Bone marrow (tissue), 2 donors: ENCODE results near the gene ZNF324B.
"Not testable (repeated sequence)": the region's sequence is repeated elsewhere in the genome, so short reads cannot be mapped to it uniquely, and the experiment has no call there.

ENCODE experiments used
- DNase-seq, 2 donors: peaks; one replicate each; lab custom pipeline; 2025; lab: John Stamatoyannopoulos, UW

ZNF324B gene

DNA sequence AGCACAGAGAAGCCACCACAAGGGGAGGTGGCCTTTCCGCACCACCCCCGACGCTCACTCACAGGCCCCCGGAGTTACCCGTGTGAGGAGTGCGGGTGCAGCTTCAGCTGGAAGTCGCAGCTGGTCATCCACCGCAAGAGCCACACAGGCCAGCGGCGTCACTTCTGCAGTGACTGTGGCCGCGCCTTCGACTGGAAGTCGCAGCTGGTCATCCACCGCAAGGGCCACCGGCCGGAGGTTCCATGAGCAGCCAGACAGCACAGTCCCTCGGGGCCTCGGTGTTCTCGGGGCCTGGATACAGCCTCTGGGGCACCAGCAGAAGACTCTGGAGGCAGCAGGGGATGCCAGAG lies 29.0 kb downstream of the ZNF324B start:
- no peak for DNase-seq

DNA sequence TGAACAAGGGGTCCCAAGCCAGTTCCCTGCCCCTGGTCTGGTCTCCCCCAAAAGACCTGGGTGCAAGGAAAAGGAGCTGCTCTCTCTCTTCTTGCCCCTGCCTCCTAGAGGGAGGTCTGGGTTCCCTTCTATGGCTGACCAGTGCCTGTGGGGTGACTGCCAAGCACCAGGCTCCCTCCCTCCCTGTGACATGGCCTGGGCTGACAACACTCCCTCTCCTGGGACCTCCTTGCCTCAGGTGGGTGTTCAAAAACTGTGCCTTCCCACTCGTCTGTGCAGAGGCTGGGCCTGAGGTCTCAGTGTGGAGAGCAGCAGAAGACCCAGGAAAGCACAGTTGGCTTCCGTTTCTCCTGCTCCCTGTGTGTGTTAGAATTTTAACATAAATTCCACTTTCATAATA lies 29.4 kb downstream of the ZNF324B start:
- DNase-seq, result no peak

DNA sequence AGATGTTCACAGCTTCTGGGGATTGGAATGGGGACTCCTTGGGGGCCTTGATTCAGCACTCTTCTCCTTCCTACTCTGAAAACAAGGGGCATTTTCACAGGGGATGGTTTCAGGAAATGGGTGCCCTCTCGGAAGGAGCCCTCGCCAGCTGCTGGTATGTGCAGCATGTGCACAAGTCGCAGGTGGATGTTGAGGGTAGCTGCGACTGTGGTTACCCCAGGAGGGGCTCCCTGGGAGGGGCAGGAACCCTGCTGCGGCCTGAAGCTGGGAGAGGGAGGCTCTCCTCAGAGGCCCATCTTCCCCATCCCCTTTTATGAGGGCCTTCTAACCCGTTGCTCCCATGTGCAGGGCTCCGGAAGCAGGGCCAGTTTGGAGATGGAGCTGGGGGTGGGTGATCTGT lies 30.9 kb downstream of the ZNF324B start:
- DNase-seq, result no peak

DNA sequence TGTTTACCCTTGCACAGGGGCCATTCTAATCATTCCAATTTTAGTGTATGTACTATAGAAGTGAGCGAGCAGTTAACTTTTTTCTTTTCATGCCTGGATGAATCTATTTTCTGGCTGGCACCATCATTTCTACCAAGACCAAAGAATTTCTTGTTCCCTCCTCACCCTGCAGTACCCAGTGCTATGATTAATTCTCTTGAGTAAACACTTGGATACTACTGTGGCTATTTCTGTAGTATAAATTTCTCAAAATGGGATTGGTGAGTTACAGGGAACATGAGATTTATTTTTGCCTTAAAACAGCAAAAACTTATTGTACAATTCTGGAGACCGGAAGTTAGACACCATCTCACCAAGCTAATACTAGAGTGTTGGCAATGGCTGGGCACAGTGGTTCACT lies 32.4 kb downstream of the ZNF324B start:
- DNase-seq, result no peak

DNA sequence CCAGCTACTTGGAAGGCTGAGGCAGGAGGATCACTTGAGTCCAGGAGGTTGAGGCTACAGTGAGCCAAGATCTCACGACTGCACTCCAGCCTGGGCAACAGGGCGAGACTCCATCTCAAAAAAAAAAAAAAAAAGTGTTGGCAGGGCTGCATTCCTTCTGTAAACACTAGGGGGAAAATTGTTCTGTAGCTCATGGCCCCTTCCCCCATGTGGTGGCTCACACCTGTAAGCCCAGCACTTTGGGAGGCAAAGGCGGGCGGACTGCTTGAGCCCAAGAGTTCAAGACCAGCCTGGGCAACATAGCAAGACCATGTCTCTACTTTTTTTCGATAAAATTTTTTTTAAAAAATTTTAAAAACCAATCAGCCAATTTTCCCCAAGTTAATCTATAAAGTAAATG lies 32.9 kb downstream of the ZNF324B start:
- DNase-seq, result not testable (repeated sequence)

DNA sequence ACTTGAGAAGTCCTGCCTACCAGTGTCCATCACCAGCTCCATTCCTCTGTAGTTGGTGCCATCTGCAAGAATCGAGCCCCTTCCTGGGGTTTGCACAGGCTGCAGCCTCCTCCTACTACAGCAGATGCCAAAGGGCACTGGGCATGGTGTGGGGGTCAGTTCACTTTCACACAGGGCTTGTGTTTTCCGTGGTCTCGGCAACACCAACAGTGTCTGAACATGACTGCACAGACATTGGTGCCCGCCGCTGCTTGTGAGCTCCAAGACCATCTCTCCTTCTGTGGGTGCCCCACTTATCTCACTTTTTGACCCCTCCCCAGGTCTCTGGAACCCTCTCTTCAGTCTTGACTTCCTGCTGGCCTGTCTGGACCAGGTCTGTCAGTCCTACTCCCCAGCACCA lies 40.0 kb downstream of the ZNF324B start:
- no peak for DNase-seq

DNA sequence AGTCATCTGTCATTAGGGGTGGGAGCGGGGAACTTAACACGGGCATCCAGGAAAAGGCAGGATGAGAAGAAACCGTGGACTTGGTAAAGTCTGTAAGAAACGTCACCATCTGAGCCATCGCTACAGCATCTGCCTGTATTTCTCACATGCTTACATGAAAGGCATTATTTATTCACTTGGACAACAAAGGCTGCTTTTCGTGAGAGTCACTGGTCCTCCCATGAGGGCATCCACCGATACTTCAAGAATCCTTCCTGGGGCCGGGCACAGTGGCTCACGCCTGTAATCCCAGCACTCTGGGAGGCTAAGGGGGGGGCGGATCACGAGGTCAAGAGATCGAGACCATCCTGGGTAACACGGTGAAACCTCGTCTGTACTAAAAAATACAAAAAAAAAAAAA lies 40.8 kb downstream of the ZNF324B start:
- no peak for DNase-seq

DNA sequence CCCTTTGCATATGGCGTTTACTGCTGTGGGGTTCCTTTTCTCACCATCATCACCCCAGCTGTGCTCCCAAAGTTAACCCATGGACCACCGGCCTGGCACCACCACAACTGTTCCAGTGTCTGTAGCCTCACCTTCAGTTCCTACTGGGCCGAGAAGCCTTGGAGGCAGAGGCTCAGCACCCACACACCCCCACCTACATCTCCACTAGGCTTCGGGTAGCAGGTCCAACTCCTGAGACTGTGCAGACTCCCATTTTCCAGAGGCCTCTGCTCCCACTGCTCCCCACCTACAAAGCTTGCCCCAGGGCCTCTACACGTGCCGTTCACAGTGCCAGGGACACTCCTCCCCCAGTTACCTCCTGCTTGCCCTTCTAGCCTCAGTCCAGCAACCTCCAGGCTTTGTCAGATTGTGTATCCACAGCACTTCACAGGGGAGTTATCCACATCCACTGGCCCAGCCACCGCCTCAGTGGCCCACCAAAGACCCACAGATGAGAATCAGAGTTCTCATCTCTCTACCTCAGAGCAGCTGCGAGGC lies 46.3 kb downstream of the ZNF324B start:
- no peak for DNase-seq

DNA sequence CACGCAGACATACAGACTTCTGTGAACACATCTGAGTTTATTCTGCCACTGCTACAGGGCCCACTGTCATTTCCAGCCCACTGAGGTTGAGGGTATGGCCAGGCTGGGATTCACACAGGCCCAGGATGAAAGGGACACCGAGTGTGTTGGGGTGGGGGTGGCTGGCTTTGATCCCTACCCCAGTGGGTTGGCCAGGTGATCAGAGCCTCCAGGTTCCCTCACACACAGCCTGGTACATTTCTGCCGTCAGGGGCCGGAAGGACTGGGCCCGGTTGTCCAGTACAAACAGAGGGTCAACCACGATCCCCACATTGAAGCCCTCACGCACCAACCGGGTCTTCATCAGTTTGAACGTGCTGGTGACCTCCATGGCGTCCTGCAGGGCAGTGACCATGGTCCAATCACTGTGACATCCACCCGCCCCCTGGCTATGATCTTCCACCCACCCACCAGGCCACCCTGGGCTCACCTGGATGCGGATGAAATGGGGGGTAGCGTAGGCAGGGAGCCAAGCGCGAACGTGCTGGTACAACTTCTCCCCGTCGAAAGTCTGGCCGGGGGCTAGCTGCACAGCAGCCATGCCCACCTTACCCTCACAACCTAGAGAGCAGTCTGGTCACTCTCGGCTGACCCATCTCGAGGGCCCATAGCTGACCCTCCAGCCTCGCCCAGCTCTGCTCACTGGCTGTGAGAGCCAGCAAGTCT lies 47.0 kb downstream of the ZNF324B start:
- no peak for DNase-seq

DNA sequence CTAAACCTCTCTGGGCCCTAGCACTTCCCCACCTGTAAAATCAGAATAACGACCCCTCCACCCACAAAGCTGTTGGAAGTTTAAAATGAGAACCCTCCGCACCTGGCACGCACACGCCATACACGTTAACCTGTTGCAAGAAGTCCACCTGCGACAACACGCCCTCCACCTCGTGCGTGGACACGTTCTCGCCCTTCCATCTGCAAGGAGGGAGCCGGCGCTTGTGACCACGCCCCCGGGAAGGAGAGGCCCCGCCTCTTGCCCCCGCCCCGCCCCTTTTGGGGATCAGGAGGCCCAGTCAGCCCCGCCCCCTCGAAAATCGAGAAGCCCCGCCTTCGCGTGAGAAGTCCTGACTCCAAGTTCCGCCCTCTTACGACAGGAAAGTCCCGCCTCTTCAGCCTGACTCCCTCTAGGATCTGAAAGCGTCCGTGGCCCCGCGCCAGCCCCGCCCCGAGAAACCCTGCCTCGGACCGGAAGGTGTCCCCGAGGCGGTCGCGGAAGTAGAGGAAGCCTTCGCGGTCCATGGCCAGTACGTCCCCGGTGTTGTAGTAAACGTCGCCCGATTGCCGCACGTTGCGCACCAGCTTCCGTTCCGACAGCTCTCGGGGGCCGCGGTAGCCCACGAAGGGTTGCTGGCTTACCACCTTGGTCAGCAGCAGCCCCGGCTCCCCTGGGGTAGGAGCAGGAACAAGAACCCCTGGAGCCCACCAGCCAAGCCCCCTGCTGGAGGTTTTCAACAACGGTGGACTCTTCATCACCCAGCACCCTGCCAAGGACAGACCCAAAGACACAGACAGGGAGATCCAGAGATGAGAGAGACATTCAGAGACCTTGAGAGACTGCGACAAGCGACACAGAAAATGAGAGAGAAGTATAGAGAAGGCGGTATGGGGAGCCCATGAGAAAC lies 47.9 kb downstream of the ZNF324B start:
- DNase-seq, result peak; percentile 92 to 93

DNA sequence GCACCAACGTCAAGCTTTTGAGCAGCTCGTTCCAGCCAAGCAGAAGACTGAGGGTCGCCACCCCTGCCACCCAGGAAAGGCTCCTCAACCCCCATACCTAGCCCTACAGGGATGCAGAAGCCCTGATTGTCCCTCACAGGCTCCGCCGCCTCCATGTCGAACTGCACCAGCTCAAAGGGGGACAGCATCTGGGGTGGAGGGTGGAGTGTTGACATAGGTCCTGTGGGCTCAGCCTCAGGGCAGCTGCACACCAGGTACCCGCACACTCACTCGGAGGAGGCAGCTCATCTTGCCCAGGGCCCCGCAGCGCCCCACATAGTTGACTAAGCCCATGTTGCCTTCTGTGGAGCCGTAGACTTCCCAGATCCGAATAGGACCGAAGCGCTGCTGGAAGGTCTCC lies 48.8 kb downstream of the ZNF324B start:
- no peak for DNase-seq
